ENCODE data around the gene DNAI1. TPM values are rescaled to one million over a fixed set of nuclear protein-coding genes. Genes with fewer than 3 reads are reported as not detected.
A peak's percentile ranks its signal among the peaks of the same experiment; 100 is the strongest.

Gene DNAI1
- total RNA-seq, 4 donors from 2014 or later: 0.49 TPM; not detected in 3

DNA sequence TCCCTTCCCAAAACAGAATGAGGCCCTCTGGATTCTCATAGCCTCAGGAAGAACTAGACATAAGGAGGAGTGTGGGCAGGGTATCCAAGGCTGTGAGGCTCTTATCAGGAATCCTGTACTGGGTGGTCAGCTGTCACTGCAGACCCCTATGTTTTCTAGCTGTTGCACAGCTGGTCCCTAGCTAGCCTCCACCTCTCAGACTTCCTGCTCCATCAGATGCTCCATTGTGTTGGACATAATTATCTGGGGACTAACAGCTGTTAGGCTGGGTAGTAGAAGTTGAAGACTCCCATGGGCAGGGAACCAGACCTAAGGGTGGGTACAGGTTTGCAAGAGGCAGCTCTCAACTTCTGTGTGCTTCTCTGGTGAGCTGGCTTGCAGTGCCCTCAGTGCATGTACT is 18.6 kb upstream of the DNAI1 start:
- DNase-seq: no peak
- Histone ChIP-seq H3K9me3 (no peaks in the 10 kb centered on the region), H3K4me1 (peaks cover 37 to 56% of the 10 kb centered on the region in 2 donors), H3K27ac (no peak overlapping the region), H3K4me3 (no peak overlapping the region), H3K36me3 (no peaks in the 10 kb centered on the region), H3K27me3 (no peaks in the 10 kb centered on the region)
- intact Hi-C loops (cut with DNase I; ENCODE audit: low total_unique reads) (no loop called here), in situ Hi-C loops (cut with MboI; ENCODE audit: low sequenced_read_pairs in 4 of 4) (no loop called here)
- no peak for ATAC-seq
- TF ChIP-seq POLR2A (IDR thresholded peaks at IDR 0.05): no peak
- TF ChIP-seq, protein P1, sequence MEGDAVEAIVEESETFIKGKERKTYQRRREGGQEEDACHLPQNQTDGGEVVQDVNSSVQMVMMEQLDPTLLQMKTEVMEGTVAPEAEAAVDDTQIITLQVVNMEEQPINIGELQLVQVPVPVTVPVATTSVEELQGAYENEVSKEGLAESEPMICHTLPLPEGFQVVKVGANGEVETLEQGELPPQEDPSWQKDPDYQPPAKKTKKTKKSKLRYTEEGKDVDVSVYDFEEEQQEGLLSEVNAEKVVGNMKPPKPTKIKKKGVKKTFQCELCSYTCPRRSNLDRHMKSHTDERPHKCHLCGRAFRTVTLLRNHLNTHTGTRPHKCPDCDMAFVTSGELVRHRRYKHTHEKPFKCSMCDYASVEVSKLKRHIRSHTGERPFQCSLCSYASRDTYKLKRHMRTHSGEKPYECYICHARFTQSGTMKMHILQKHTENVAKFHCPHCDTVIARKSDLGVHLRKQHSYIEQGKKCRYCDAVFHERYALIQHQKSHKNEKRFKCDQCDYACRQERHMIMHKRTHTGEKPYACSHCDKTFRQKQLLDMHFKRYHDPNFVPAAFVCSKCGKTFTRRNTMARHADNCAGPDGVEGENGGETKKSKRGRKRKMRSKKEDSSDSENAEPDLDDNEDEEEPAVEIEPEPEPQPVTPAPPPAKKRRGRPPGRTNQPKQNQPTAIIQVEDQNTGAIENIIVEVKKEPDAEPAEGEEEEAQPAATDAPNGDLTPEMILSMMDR (IDR thresholded peaks at IDR 0.05 in 4 of 5, conservative IDR thresholded peaks at IDR 0.05 in 1 of 5): no peak

DNA sequence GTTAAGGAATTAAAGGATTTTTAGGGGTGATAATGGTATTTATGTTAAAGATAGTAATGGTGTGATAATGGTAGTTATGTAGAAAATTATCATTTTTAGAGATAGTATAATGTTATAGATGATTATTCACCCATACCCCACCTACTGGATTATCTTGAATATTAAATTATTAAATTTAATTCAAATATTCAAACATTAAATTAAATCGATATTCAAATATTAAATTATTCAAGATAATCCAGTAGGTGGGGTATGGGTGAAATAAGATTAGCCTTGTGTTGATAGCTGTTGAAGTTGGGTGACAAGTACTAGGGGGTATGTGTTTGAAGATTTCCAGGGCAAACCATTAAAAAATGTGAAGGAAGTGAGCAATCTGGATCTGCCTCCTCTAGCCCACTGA is 15.8 kb upstream of the DNAI1 start:
- no peak overlapping the region for H3K27ac ChIP-seq
- TF ChIP-seq, protein P1 (IDR thresholded peaks at IDR 0.05 in 4 of 5, conservative IDR thresholded peaks at IDR 0.05 in 1 of 5): no peak
- TF ChIP-seq POLR2A (IDR thresholded peaks at IDR 0.05): no peak
- in situ Hi-C loops (cut with MboI; ENCODE audit: low sequenced_read_pairs in 4 of 4): no loop called here

DNA sequence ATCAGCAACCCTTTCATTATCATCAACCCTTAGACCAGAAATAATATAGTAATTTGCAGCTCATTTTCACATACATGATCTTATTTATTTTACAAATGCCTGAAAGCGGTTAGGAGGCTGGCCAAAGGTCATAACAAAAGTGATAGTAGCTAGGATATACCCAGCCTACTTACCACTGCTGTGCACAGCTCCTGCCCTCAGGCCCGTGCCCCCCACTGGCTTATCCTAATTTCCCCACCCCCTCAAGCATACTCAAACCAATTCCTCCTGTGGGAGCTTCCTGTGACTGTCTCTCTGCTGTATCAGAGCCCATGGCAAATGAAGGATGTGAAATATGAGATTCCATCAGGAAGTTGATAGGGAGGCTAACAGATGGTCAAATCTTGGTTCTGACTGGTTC is 15.1 kb upstream of the DNAI1 start:
- Histone ChIP-seq H3K27ac (no peak overlapping the region), H3K9me3 (no peaks in the 10 kb centered on the region), H3K4me1 (peaks cover 61 to 73% of the 10 kb centered on the region in 2 donors), H3K4me3 (no peak overlapping the region), H3K36me3 (no peaks in the 10 kb centered on the region), H3K27me3 (no peaks in the 10 kb centered on the region)
- TF ChIP-seq, protein P1 (IDR thresholded peaks at IDR 0.05 in 4 of 5, conservative IDR thresholded peaks at IDR 0.05 in 1 of 5): no peak
- no peak for TF ChIP-seq POLR2A (IDR thresholded peaks at IDR 0.05)
- in situ Hi-C loops (cut with MboI; ENCODE audit: low sequenced_read_pairs in 4 of 4): no loop called here
- no peak for DNase-seq
- no peak for ATAC-seq
- intact Hi-C loops (cut with DNase I; ENCODE audit: low total_unique reads): no loop called here

More for the DNA sequence above, 15.8 kb upstream of the DNAI1 start:
- H3K27me3 ChIP-seq: no peaks in the 10 kb centered on the region
- H3K4me3 ChIP-seq: no peak overlapping the region
- intact Hi-C loops (cut with DNase I; ENCODE audit: low total_unique reads): no loop called here
- H3K36me3 ChIP-seq: no peaks in the 10 kb centered on the region
- DNase-seq: no peak
- no peaks in the 10 kb centered on the region for H3K9me3 ChIP-seq
- ATAC-seq: no peak
- peaks cover 58 to 68% of the 10 kb centered on the region in 2 donors for H3K4me1 ChIP-seq

DNA sequence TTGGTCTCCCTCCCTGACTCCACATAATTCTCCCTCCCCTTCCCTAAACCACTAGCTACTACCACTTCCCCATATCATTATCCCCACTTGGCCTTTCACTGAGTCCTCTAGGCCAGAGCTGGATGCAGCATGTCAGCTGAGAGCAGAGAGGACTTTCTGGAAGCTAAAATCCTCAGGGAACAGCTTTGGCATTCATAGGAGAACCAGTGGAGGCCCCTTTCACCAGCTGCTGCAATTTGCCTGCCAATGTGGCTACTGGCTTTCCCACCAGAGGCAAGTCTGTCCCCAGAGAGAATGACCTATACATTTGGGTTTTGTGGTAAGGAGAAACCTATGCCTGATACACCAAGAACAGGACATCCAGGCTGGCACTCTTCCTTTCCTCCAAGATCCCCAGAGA is 14.6 kb upstream of the DNAI1 start:
- no peak overlapping the region for H3K4me3 ChIP-seq
- no peaks in the 10 kb centered on the region for H3K9me3 ChIP-seq
- in situ Hi-C loops (cut with MboI; ENCODE audit: low sequenced_read_pairs in 4 of 4) (no loop called here), intact Hi-C loops (cut with DNase I; ENCODE audit: low total_unique reads) (no loop called here)
- H3K27ac ChIP-seq: no peak overlapping the region
- TF ChIP-seq, protein P1 (IDR thresholded peaks at IDR 0.05 in 4 of 5, conservative IDR thresholded peaks at IDR 0.05 in 1 of 5): no peak
- TF ChIP-seq POLR2A (IDR thresholded peaks at IDR 0.05): no peak
- H3K4me1 ChIP-seq: peaks cover 61 to 73% of the 10 kb centered on the region in 2 donors
- no peak for DNase-seq
- no peak for ATAC-seq
- no peaks in the 10 kb centered on the region for H3K27me3 ChIP-seq
- no peaks in the 10 kb centered on the region for H3K36me3 ChIP-seq

DNA sequence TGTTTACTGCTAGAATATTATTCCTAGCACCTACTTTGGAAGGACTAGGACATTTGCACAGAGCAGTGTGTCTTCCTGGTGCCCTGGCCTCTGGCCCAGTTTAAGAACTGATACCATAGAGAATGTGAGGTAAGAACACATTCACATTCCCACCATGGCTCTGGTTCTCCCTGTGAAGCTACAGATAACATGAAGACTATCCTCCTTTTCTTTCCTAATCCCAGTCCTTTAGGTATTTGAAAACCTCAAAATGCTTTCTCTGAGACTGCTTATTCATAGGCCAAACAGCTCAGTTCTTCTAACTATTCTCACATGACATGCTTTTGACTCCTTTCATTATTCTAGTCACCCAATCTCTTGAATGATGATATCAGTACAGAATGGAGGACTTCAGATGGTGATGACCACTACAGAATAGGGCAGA is 12.1 kb upstream of the DNAI1 start:
- TF ChIP-seq, protein P1 (IDR thresholded peaks at IDR 0.05 in 4 of 5, conservative IDR thresholded peaks at IDR 0.05 in 1 of 5): no peak
- no peak for TF ChIP-seq POLR2A (IDR thresholded peaks at IDR 0.05)
- no peak overlapping the region for H3K4me3 ChIP-seq
- H3K36me3 ChIP-seq: no peaks in the 10 kb centered on the region
- peak overlapping the region in 1 of 4 donors; percentile 39 for H3K27ac ChIP-seq
- DNase-seq: no peak
- ATAC-seq: peak; percentile 51 to 52
- intact Hi-C loops (cut with DNase I; ENCODE audit: low total_unique reads) (no loop called here), in situ Hi-C loops (cut with MboI; ENCODE audit: low sequenced_read_pairs in 4 of 4) (no loop called here)
- H3K4me1 ChIP-seq: peaks cover 56 to 75% of the 10 kb centered on the region in 2 donors
- no peaks in the 10 kb centered on the region for H3K9me3 ChIP-seq
- H3K27me3 ChIP-seq: no peaks in the 10 kb centered on the region
